ENCODE measurements around the gene PRIMPOL. TPM values are rescaled to one million over a fixed set of nuclear protein-coding genes. Genes with fewer than 3 reads are reported as not detected.

PRIMPOL gene
- total RNA-seq, 1 donor from 2014 or later, result 48.0 TPM

- Histone ChIP-seq H3K9ac (ENCODE audit: low read depth in 1 of 3, low read length in 3 of 3) (no peak overlapping the region), H3K4me3 (ENCODE audit: low read length in 3 of 3) (no peak overlapping the region), H3K9me3 (ENCODE audit: control insufficient read depth in 3 of 3, low read length in 3 of 3) (no peaks in the 10 kb centered on the region), H3K27me3 (ENCODE audit: control insufficient read depth in 3 of 3, insufficient read depth in 3 of 3, low read length in 3 of 3) (no peaks in the 10 kb centered on the region), H3K27ac (ENCODE audit: low read depth, low read length) (no peak overlapping the region), H3K4me1 (ENCODE audit: control insufficient read depth in 3 of 3, insufficient read depth in 3 of 3, low read length in 3 of 3) (no peaks in the 10 kb centered on the region), H3K36me3 (ENCODE audit: control insufficient read depth in 3 of 3, insufficient read depth in 3 of 3, low read length in 3 of 3) (peaks cover 15 to 25% (median 24%) of the 10 kb centered on the region in 3 donors)
Measured at GRCh38 chr4:184675821-184676492, 26.4 kb downstream of the PRIMPOL start.

- Histone ChIP-seq H3K9ac (ENCODE audit: low read depth in 1 of 3, low read length in 3 of 3) (no peak overlapping the region), H3K36me3 (ENCODE audit: control insufficient read depth in 3 of 3, insufficient read depth in 3 of 3, low read length in 3 of 3) (peaks cover 0 to 6% (median 3%) of the 10 kb centered on the region in 3 donors), H3K9me3 (ENCODE audit: control insufficient read depth in 3 of 3, low read length in 3 of 3) (no peaks in the 10 kb centered on the region), H3K4me3 (ENCODE audit: low read length in 3 of 3) (no peak overlapping the region), H3K27me3 (ENCODE audit: control insufficient read depth in 3 of 3, insufficient read depth in 3 of 3, low read length in 3 of 3) (no peaks in the 10 kb centered on the region), H3K27ac (ENCODE audit: low read depth, low read length) (no peak overlapping the region), H3K4me1 (ENCODE audit: control insufficient read depth in 3 of 3, insufficient read depth in 3 of 3, low read length in 3 of 3) (no peaks in the 10 kb centered on the region)
Measured at GRCh38 chr4:184680698-184681097, 31.2 kb downstream of the PRIMPOL start.

- no peaks in the 10 kb centered on the region for H3K4me1 ChIP-seq (ENCODE audit: control insufficient read depth in 3 of 3, insufficient read depth in 3 of 3, low read length in 3 of 3)
- H3K27ac ChIP-seq (ENCODE audit: low read depth, low read length), result no peak overlapping the region
- no peaks in the 10 kb centered on the region for H3K9me3 ChIP-seq (ENCODE audit: control insufficient read depth in 3 of 3, low read length in 3 of 3)
- H3K27me3 ChIP-seq (ENCODE audit: control insufficient read depth in 3 of 3, insufficient read depth in 3 of 3, low read length in 3 of 3), result no peaks in the 10 kb centered on the region
- no peak overlapping the region for H3K4me3 ChIP-seq (ENCODE audit: low read length in 3 of 3)
- peaks cover 0 to 11% (median 6%) of the 10 kb centered on the region in 3 donors for H3K36me3 ChIP-seq (ENCODE audit: control insufficient read depth in 3 of 3, insufficient read depth in 3 of 3, low read length in 3 of 3)
- H3K9ac ChIP-seq (ENCODE audit: low read depth in 1 of 3, low read length in 3 of 3), result no peak overlapping the region
Measured at GRCh38 chr4:184681916-184682315, 32.4 kb downstream of the PRIMPOL start.

- H3K9me3 ChIP-seq (ENCODE audit: control insufficient read depth in 3 of 3, low read length in 3 of 3), result no peaks in the 10 kb centered on the region
- no peaks in the 10 kb centered on the region for H3K27me3 ChIP-seq (ENCODE audit: control insufficient read depth in 3 of 3, insufficient read depth in 3 of 3, low read length in 3 of 3)
- peaks cover 0 to 14% (median 10%) of the 10 kb centered on the region in 3 donors for H3K36me3 ChIP-seq (ENCODE audit: control insufficient read depth in 3 of 3, insufficient read depth in 3 of 3, low read length in 3 of 3)
- no peak overlapping the region for H3K9ac ChIP-seq (ENCODE audit: low read depth in 1 of 3, low read length in 3 of 3)
- H3K4me1 ChIP-seq (ENCODE audit: control insufficient read depth in 3 of 3, insufficient read depth in 3 of 3, low read length in 3 of 3), result no peaks in the 10 kb centered on the region
- no peak overlapping the region for H3K4me3 ChIP-seq (ENCODE audit: low read length in 3 of 3)
- H3K27ac ChIP-seq (ENCODE audit: low read depth, low read length), result no peak overlapping the region
Measured at GRCh38 chr4:184684491-184685189, 35.1 kb downstream of the PRIMPOL start.

- Histone ChIP-seq H3K9ac (ENCODE audit: low read depth in 1 of 3, low read length in 3 of 3) (no peak overlapping the region), H3K9me3 (ENCODE audit: control insufficient read depth in 3 of 3, low read length in 3 of 3) (no peaks in the 10 kb centered on the region), H3K27ac (ENCODE audit: low read depth, low read length) (no peak overlapping the region), H3K4me1 (ENCODE audit: control insufficient read depth in 3 of 3, insufficient read depth in 3 of 3, low read length in 3 of 3) (no peaks in the 10 kb centered on the region), H3K4me3 (ENCODE audit: low read length in 3 of 3) (no peak overlapping the region), H3K36me3 (ENCODE audit: control insufficient read depth in 3 of 3, insufficient read depth in 3 of 3, low read length in 3 of 3) (peaks cover 0 to 19% (median 11%) of the 10 kb centered on the region in 3 donors), H3K27me3 (ENCODE audit: control insufficient read depth in 3 of 3, insufficient read depth in 3 of 3, low read length in 3 of 3) (no peaks in the 10 kb centered on the region)
Measured at GRCh38 chr4:184688005-184688404, 38.5 kb downstream of the PRIMPOL start.

- Histone ChIP-seq H3K9me3 (ENCODE audit: control insufficient read depth in 3 of 3, low read length in 3 of 3) (no peaks in the 10 kb centered on the region), H3K27me3 (ENCODE audit: control insufficient read depth in 3 of 3, insufficient read depth in 3 of 3, low read length in 3 of 3) (no peaks in the 10 kb centered on the region), H3K9ac (ENCODE audit: low read depth in 1 of 3, low read length in 3 of 3) (no peak overlapping the region), H3K4me1 (ENCODE audit: control insufficient read depth in 3 of 3, insufficient read depth in 3 of 3, low read length in 3 of 3) (no peaks in the 10 kb centered on the region), H3K36me3 (ENCODE audit: control insufficient read depth in 3 of 3, insufficient read depth in 3 of 3, low read length in 3 of 3) (peaks cover 0 to 22% (median 12%) of the 10 kb centered on the region in 3 donors), H3K4me3 (ENCODE audit: low read length in 3 of 3) (no peak overlapping the region), H3K27ac (ENCODE audit: low read depth, low read length) (no peak overlapping the region)
Measured at GRCh38 chr4:184688447-184688846, 38.9 kb downstream of the PRIMPOL start.

- H3K36me3 ChIP-seq (ENCODE audit: control insufficient read depth in 3 of 3, insufficient read depth in 3 of 3, low read length in 3 of 3), result peaks cover 0 to 25% (median 22%) of the 10 kb centered on the region in 3 donors
- no peaks in the 10 kb centered on the region for H3K4me1 ChIP-seq (ENCODE audit: control insufficient read depth in 3 of 3, insufficient read depth in 3 of 3, low read length in 3 of 3)
- no peak overlapping the region for H3K9ac ChIP-seq (ENCODE audit: low read depth in 1 of 3, low read length in 3 of 3)
- no peak overlapping the region for H3K4me3 ChIP-seq (ENCODE audit: low read length in 3 of 3)
- H3K9me3 ChIP-seq (ENCODE audit: control insufficient read depth in 3 of 3, low read length in 3 of 3), result no peaks in the 10 kb centered on the region
- no peaks in the 10 kb centered on the region for H3K27me3 ChIP-seq (ENCODE audit: control insufficient read depth in 3 of 3, insufficient read depth in 3 of 3, low read length in 3 of 3)
- H3K27ac ChIP-seq (ENCODE audit: low read depth, low read length), result no peak overlapping the region
Measured at GRCh38 chr4:184689681-184690080, 40.1 kb downstream of the PRIMPOL start.

GRCh38 chr4:184693056-184693455 lies 43.5 kb downstream of the PRIMPOL start:
- peaks cover 0 to 24% (median 23%) of the 10 kb centered on the region in 3 donors for H3K36me3 ChIP-seq (ENCODE audit: control insufficient read depth in 3 of 3, insufficient read depth in 3 of 3, low read length in 3 of 3)

GRCh38 chr4:184694412-184694956 lies 44.9 kb downstream of the PRIMPOL start:
- no peaks in the 10 kb centered on the region for H3K27me3 ChIP-seq (ENCODE audit: control insufficient read depth in 3 of 3, insufficient read depth in 3 of 3, low read length in 3 of 3)
- H3K27ac ChIP-seq (ENCODE audit: low read depth, low read length), result no peak overlapping the region
- no peak overlapping the region for H3K9ac ChIP-seq (ENCODE audit: low read depth in 1 of 3, low read length in 3 of 3)
- H3K4me3 ChIP-seq (ENCODE audit: low read length in 3 of 3), result no peak overlapping the region
- peaks cover 0 to 20% (median 20%) of the 10 kb centered on the region in 3 donors for H3K36me3 ChIP-seq (ENCODE audit: control insufficient read depth in 3 of 3, insufficient read depth in 3 of 3, low read length in 3 of 3)
- H3K9me3 ChIP-seq (ENCODE audit: control insufficient read depth in 3 of 3, low read length in 3 of 3), result no peaks in the 10 kb centered on the region
- no peaks in the 10 kb centered on the region for H3K4me1 ChIP-seq (ENCODE audit: control insufficient read depth in 3 of 3, insufficient read depth in 3 of 3, low read length in 3 of 3)

More at GRCh38 chr4:184693056-184693455, 43.5 kb downstream of the PRIMPOL start:
- Histone ChIP-seq H3K9me3 (ENCODE audit: control insufficient read depth in 3 of 3, low read length in 3 of 3) (no peaks in the 10 kb centered on the region), H3K27ac (ENCODE audit: low read depth, low read length) (no peak overlapping the region), H3K27me3 (ENCODE audit: control insufficient read depth in 3 of 3, insufficient read depth in 3 of 3, low read length in 3 of 3) (no peaks in the 10 kb centered on the region), H3K4me3 (ENCODE audit: low read length in 3 of 3) (no peak overlapping the region), H3K4me1 (ENCODE audit: control insufficient read depth in 3 of 3, insufficient read depth in 3 of 3, low read length in 3 of 3) (no peaks in the 10 kb centered on the region), H3K9ac (ENCODE audit: low read depth in 1 of 3, low read length in 3 of 3) (no peak overlapping the region)

Measured in skeletal muscle tissue (tissue), 4 donors.